Panc1 (cell line): ENCODE measurements around the gene GRAMD1B.

ENCODE experiments used
- SIN3A ChIP-seq: IDR thresholded peaks from 2 replicates; pipeline ENCODE4 v1.6.1; 2012; ENCODE audit warnings: low read depth, mild to moderate bottlenecking, low read length, moderate library complexity, borderline replicate concordance; ENCODE audit not compliant: insufficient read depth
- TF ChIP-seq, protein P1 (sequence below), 2 experiments: IDR thresholded peaks; 2 replicates each; pipeline ENCODE4 v1.6.1; 2011 to 2012; ENCODE audit warnings: low read depth in 2 of 2, control low read depth in 1 of 2, low read length in 1 of 2, mild to moderate bottlenecking in 1 of 2, moderate library complexity in 1 of 2; ENCODE audit not compliant: insufficient read depth in 1 of 2

DNA sequence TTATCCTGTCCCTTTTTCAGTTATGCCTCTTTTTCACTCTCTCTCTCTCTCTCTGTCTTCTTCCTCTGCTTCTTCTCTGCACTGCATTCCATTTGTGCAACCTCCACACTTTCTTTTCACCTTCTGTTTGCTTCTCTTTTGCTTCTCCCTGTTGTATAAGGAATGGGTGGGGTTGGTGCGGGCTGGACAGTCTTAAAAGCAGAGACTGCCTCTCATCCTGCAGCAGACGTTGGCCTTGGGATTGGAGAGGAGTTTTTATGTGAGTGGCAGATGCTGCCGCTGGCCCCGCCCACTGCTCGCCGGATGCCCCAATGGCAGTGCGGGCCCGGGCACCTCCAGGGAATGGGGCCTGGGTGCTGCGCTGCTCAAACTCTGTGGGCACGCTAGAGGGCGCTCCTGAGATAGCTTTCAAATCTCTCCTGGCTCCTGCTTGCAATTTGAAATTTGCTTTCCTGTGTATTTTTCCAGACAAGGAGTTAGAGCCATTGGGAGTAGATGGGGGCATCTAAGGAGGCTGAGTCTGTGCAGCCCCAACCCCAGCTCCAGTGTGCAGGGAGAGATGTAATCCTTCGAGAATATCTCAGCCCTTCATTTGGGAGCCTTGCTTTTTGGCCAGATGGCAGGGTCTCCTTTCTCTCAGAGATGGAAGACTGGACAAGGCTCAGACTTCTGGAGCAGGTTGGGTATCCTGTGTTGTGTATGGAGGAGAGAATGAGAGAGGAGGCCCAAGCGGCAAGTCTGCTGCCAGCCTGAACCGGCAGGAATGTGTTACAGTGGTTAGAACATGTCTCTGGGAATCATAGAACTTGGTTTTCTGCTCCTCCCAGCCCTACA is 81.2 kb downstream of the GRAMD1B start:
- no peak for TF ChIP-seq SIN3A
- TF ChIP-seq, protein P1, sequence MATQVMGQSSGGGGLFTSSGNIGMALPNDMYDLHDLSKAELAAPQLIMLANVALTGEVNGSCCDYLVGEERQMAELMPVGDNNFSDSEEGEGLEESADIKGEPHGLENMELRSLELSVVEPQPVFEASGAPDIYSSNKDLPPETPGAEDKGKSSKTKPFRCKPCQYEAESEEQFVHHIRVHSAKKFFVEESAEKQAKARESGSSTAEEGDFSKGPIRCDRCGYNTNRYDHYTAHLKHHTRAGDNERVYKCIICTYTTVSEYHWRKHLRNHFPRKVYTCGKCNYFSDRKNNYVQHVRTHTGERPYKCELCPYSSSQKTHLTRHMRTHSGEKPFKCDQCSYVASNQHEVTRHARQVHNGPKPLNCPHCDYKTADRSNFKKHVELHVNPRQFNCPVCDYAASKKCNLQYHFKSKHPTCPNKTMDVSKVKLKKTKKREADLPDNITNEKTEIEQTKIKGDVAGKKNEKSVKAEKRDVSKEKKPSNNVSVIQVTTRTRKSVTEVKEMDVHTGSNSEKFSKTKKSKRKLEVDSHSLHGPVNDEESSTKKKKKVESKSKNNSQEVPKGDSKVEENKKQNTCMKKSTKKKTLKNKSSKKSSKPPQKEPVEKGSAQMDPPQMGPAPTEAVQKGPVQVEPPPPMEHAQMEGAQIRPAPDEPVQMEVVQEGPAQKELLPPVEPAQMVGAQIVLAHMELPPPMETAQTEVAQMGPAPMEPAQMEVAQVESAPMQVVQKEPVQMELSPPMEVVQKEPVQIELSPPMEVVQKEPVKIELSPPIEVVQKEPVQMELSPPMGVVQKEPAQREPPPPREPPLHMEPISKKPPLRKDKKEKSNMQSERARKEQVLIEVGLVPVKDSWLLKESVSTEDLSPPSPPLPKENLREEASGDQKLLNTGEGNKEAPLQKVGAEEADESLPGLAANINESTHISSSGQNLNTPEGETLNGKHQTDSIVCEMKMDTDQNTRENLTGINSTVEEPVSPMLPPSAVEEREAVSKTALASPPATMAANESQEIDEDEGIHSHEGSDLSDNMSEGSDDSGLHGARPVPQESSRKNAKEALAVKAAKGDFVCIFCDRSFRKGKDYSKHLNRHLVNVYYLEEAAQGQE (IDR thresholded peaks at IDR 0.05; ENCODE audit: insufficient read depth in 1 of 2, low read depth in 2 of 2, low read length in 1 of 2): no peak
